Activated CD4-positive, alpha-beta T cell treated with anti-CD3 and anti-CD28 coated beads, Interleukin-2, Interleukin-6, amounts not matched to agents 100 ng/mL and 50 ng/mL, durations not matched to agents 16 hours and 8 hours (primary cell): Measurements from ENCODE around the gene PTCH1.
A peak's percentile ranks its signal among the peaks of the same experiment; 100 is the strongest.

ENCODE experiments used
- DNase-seq: peaks from one replicate; pipeline ENCODE4 v3.0.0-alpha.2; 2020

The PTCH1 gene

DNA sequence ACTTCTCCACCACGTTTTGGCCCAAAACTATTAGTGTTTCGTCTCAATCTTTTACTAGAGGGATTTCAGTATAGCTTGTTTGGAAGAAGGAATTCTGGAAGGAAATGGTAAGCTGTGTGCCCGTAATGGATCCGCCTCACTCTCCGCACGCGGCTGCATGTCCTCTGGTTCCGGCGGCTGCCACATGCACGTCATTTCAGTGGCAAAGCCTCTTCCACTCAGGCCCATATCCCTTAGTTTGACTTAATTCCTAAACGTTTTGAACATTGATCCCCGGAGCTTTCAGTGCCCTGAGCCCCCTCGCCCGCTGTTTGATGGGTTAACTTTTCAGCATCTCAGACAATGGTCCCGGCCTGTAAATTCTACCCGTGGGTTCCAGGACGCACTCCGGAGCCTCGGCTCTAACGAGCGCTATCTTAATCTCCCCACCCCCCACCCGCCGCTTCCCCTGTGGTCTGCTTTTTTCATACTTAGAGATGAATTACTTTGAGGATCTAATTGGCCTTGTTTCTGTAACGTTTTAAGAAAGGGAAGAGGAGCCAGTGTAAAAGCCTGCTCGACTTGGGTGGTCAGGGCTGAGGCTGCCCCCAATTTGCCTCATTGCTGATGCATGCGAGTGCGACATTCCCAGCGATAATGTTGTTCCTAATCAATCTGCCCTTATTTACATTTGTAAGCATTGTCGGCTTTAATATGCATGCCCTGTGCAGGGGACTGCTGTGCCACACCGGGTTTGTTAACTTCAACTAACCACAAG lies 4.6 kb downstream of the PTCH1 start:
- DNase-seq, result no peak

- no peak for DNase-seq
Measured at GRCh38 chr9:95511616-95511931, 5.2 kb downstream of the PTCH1 start.

DNA sequence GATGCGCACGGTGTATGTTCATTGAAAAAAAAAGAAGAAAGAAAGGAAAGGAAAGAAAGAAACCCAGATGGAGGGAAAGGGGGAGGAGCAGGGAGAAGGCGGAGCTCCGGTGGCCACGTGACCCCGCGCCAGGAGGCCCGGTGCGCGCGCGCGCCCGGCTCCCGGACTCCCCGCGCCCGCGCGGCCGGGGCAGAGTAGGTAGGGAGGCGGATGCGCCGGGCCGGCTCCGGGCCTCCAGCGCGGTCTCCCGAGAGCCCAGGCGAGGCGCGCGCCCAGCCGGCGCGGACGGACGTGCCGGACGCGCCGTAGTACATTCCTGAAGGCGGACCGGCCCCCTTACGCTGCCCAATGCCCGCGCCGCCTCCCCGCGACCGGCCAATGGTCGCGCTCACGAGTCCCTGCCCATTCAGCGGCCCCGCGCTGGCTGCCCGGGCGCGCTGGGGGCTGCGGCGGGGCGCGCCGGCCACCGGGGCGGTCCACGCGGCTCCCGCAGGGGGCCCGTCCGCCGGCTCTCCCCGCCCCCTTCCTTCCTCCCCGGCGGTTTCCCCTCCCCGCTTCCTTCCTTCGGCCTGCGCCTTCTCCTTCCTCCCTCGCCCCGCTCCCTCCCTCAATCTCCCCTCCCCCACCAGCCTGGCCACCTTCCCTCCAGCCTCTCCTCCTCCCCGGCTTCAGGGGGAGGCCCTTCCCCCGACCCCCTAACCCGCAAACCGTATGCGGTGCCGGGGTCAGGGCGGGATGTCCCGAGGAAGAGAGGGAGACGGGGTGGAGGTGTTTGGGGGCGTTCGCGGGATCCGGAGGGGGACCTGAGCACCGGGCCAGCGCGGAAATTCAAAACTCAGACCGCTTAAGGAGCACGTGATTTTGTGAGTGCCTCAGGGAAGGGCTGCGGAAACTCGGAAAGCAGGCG lies 5.8 kb downstream of the PTCH1 start:
- peak; percentile 89 for DNase-seq

DNA sequence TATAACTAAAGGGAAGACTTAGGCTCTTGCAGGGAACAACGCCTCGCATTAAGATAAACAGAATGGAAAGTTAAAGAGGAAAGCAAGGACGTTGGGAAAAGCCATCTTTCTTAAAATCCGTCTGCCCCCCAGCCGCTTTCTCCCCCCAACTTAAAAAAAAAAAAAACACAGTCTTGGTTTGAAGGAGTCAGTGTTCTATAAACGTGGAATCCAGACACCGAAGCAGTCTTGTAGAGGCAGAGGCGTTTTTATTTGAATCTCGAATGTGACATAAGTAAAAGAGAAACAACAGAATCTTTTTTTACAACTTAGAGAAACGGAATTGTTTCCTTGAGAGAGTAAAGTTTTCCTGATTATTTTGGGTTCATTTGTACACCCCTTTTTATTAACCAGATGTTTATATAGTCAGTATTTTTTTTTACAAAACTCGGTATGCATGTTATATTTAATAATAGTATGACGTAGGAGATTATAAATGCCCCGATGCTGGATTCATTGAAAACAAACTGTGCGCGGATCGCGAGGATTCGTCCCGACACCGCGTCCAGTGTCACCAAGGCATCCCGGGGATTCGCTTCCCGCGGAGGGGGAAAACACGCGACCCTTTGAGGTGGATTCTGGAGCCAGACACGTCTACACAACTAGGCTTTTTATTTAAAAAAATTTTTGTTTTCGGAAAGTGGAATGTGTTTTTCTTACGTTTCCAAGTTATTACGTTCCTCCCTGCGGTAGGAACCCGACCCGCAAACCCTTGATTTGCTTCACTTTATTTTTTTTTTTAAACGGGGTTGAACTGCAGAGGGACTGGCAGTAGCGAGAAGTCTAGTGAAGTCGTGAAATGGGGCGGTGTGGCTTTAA lies 6.7 kb downstream of the PTCH1 start:
- no peak for DNase-seq

DNA sequence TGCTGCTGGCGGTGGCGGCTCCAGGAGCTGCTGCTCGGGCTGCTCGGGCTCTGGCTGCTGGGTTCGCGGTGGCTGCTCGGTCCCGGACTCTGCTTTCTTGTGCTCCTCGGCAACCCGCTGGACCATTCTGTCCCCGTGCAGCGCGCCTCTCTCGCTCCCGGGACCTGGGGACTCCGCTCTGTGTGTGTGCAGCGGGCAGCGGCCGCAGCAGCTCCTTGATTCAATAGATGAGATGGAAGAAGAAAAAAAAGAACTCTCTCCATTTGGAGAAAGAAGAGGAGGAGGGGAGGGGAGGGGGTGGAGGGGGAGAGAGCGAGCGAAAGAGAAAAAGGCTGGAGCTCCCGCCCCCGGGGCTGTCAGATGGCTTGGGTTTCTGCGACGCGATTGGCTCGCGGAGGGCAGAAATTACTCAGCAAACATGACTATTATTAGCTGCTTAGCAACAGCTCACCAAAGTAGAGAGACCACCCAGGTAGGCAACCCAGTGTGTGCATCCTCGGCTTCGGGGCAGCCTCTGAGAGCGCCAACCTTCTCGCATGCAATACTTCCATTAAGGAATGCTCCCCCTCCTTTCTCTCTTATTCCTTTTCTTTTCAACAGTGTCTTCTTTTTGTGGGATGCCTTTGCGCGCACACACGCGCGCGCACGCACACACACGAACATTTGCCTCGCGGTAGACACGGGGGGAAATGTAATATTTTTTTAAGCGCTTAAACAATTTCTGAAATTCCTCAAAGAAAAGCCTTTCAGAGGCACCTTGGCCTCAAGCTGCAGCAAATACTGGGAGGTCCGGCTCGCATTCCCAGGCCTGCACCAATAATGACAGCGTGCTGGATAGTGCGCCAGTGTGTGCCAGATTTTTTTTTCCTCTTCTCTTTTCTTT lies 7.6 kb downstream of the PTCH1 start:
- DNase-seq, result peak; percentile 74

DNA sequence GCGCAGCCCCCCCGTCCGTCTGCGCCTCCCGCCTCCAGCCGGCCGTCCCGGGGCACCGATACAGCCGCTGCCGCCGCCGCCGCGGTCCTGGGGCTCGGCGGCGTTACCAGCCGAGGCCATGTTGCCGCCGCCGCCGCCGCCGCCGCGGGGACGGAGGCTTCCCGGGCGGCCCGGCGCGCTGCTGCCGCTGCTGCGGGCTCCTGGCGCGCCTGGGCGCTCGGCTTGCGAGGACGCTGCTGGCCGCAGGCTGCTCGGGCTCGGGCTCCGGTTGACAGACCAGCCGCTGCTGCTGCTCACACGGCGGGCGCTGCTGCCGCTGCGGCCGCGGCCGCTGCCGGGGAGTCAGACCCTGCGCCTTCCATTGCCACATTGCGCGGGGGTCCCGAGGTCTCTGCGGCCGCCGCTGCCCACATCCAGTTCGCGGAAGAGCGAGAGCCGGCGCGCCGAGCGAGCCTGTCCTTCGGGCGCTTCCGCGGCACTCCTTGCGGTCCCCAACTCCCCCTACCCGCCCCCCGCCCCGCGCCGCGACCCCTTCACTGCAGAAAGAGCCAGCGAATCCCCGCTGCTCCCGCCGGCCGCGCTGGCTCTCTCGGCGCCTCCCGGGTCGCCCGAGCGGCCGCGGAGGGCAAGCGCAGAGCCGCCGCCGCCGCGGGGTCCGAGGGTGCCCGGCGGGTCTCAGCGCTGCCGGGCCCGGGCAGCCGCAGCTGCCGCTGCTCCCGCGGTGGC lies 8.4 kb downstream of the PTCH1 start:
- no peak for DNase-seq

DNA sequence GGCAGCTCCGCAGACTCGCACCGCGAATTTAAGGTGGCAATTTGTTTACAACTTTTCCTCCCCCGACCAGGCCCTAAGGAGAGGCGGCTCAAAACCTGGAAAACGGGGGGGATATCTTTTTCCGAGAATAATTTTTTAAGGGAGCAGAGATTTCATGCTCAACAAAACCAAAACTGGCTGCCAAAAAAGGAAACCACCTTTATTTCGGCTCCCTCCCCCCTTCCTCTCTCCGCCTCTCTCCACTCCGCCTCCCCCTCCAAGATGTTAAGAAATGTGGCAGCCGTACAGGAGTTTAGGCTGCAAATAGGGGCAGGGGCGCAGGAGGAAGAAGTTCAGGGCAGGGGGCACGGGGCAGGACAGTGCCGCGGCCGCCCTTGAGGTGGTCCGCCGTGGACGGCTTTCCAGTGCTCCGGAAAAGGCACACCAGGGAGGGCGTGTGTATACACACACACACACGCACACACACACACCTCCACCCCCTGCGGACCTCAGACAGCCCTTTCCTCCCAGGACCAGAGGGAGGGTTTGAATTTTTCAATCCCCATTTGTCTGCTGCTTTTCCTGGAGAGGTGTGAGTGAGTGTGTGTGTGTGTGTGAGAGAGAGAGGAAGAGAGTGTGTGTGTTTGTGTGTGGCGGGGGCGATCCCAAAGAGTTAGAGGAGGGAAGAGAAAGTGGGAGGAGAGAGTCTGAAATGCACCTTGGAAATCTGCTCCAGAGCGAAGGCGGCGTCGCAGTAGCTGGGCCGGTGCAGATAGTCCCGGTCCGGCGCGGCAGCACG lies 9.1 kb downstream of the PTCH1 start:
- DNase-seq, result no peak

GRCh38 chr9:95506678-95507463 lies 9.9 kb downstream of the PTCH1 start:
- no peak for DNase-seq

DNA sequence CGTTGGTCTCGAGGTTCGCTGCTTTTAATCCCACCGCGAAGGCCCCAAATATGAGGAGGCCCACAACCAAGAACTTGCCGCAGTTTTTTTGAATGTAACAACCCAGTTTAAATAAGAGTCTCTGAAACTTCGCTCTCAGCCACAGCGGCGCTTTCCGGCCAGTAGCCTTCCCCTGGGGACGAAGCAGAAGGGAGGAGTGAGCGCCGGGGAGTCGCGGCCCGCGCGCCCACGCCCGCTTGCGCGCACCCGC lies 10.4 kb downstream of the PTCH1 start:
- no peak for DNase-seq

DNA sequence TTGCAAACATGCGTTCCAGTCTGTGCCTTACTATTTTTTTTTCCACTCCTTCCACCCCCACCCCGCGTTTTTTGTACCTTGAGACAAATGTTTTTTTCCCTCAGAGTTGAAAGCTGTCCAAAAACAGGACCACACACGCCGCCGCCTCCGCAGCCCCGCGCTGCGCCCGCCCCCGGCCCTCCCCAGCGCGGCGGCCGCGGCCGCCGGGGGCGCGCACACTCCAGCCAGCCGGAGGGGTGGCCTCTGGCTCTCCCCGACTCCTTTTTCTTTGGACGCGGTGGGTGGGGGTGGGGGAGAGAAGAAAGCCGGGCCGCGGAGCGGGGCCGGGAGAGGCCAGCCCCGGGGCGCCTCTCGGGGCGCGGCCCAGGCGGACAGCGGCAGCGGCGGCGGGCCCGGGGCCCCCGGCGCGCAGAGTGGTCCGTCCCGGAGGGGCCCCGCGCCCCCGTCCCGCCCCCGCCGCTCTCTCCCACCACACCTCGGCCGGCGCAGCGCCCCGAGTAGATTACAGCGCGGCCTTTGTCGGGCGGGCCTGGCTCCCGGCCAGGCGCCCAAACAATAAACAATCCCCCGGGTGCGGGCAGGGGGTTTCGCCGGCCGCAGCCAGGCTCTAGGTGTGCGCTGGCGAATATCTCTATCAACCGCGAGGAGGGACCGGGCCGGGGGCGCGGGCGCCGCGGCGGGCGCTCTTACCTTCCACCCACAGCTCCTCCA lies 10.9 kb downstream of the PTCH1 start:
- DNase-seq, result no peak

- DNase-seq, result no peak
Measured at GRCh38 chr9:95505072-95505716, 11.6 kb downstream of the PTCH1 start.

GRCh38 chr9:95504053-95504963 lies 12.5 kb downstream of the PTCH1 start:
- DNase-seq, result no peak

DNA sequence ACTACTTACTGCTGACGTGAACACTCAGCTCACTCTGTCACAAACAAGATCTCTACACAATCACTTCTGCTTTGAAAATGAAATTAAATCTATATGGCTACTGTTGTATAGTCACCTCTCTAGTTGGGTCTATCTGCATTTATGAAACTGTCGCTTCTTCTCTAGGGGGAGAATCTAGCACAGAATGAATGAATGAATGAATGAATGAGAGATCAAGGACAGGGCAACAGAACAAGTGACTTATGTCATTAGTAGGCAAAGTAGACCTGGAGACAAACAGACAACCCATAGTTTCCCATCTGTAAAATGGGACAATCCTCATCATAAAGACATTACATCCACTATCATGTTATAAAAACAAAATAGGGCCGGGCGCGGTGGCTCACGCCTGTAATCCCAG lies 13.4 kb downstream of the PTCH1 start:
- no peak for DNase-seq

- no peak for DNase-seq
Measured at GRCh38 chr9:95502248-95502647, 14.5 kb downstream of the PTCH1 start.

- no peak for DNase-seq
Measured at GRCh38 chr9:95499847-95500246, 16.9 kb downstream of the PTCH1 start.

- DNase-seq, result no peak
Measured at GRCh38 chr9:95499046-95499676, 17.6 kb downstream of the PTCH1 start.

GRCh38 chr9:95498641-95499040 lies 18.1 kb downstream of the PTCH1 start:
- no peak for DNase-seq
